GM12892 (cell line): ENCODE data around the gene RXYLT1.

Experiments
- POLR2A ChIP-seq: IDR thresholded peaks from 2 replicates; pipeline ENCODE4 v1.6.1; 2011; ENCODE audit warnings: low read depth, low read length, control low read depth
- POLR2AphosphoS5 ChIP-seq: IDR thresholded peaks from 2 replicates; pipeline ENCODE4 v1.6.1; 2011; ENCODE audit warnings: low read depth, low read length, control low read depth
- TAF1 ChIP-seq: IDR thresholded peaks from 2 replicates; pipeline ENCODE4 v1.6.1; 2011; ENCODE audit warnings: low read depth, mild to moderate bottlenecking, control low read depth, low read length, borderline replicate concordance

GRCh38 chr12:63853978-63854377, 74.3 kb downstream of the RXYLT1 start:
- no peak for TF ChIP-seq POLR2A
- no peak for TF ChIP-seq POLR2AphosphoS5
- TF ChIP-seq TAF1, result no peak
